PC-9 (cell line): ENCODE results near the gene ADGRD1. TPM values are rescaled to one million over a fixed set of nuclear protein-coding genes. Genes with fewer than 3 reads are reported as not detected.

ENCODE experiments used
- BruUV-seq: library from RNA; stranded (reverse); fragments of 400-500 nt; replicated peaks from 2 replicates; lab custom pipeline; 2021; lab: Mats Ljungman, UMichigan
- CTCF ChIA-PET: fragments of 300-600 bp; sonication (Branson Sonifier 250); formaldehyde crosslinking; loops from one replicate; lab custom pipeline; 2022; ENCODE audit warnings: antibody characterized with exemption; lab: Charles Lee
- POLR2A ChIA-PET: fragments of 300-600 bp; sonication (Branson Sonifier 250); formaldehyde crosslinking; loops from one replicate; lab custom pipeline; 2022; ENCODE audit warnings: antibody characterized with exemption; ENCODE audit not compliant: unreplicated experiment; lab: Charles Lee
- DNase-seq, 2 experiments: peaks; one replicate each; pipeline versions ENCODE4 v3.0.0 to v3.0.0-alpha.2; 2015 to 2022; ENCODE audit warnings: mixed read lengths in 1 of 2
- H2AFZ ChIP-seq: fragments of 200-600 bp; sonication (generic); 2 replicates; pipeline ENCODE4 v1.8.1; 2017; ENCODE audit warnings: antibody characterized with exemption
- H3F3A ChIP-seq: fragments of 200-600 bp; sonication (generic); 2 replicates; pipeline ENCODE4 v1.8.1; 2017; ENCODE audit warnings: antibody characterized with exemption, mild to moderate bottlenecking, low read depth; ENCODE audit not compliant: insufficient read depth
- H3K27ac ChIP-seq: fragments of 200-600 bp; sonication (generic); 2 replicates; pipeline ENCODE4 v1.6.1; 2016; ENCODE audit warnings: mixed run types
- H3K27me3 ChIP-seq: fragments of 200-600 bp; sonication (generic); 2 replicates; pipeline ENCODE4 v1.6.1; 2016; ENCODE audit warnings: low read depth, mixed run types; ENCODE audit not compliant: insufficient read depth
- H3K36me3 ChIP-seq: fragments of 200-600 bp; sonication (generic); 2 replicates; pipeline ENCODE4 v1.6.1; 2016; ENCODE audit warnings: low read depth, mixed run types
- H3K4me1 ChIP-seq: fragments of 200-600 bp; sonication (generic); replicated peaks from 2 replicates; pipeline ENCODE4 v1.6.1; 2016; ENCODE audit warnings: mixed run types; ENCODE audit not compliant: insufficient read depth
- H3K4me2 ChIP-seq: fragments of 200-600 bp; sonication (generic); 2 replicates; pipeline ENCODE4 v1.6.1; 2017; ENCODE audit warnings: mixed run types
- H3K4me3 ChIP-seq: fragments of 200-600 bp; sonication (generic); 2 replicates; pipeline ENCODE4 v1.6.1; 2016; ENCODE audit warnings: mixed run types
- H3K79me2 ChIP-seq: fragments of 200-600 bp; sonication (generic); 2 replicates; pipeline ENCODE4 v1.6.1; 2017; ENCODE audit warnings: low read depth, mixed run types
- H3K9me2 ChIP-seq: fragments of 200-600 bp; sonication (generic); 2 replicates; pipeline ENCODE4 v1.8.1; 2017; ENCODE audit warnings: mild to moderate bottlenecking; ENCODE audit not compliant: insufficient read depth
- H3K9me3 ChIP-seq: fragments of 200-600 bp; sonication (generic); 2 replicates; pipeline ENCODE4 v1.8.1; 2016; ENCODE audit warnings: low read depth; ENCODE audit not compliant: insufficient read depth
- H4K20me1 ChIP-seq: fragments of 200-600 bp; sonication (generic); 2 replicates; pipeline ENCODE4 v1.8.1; 2017; ENCODE audit not compliant: insufficient read depth
- EZH2 ChIP-seq: fragments of 200-600 bp; sonication (generic); IDR thresholded peaks from 2 replicates; pipeline ENCODE4 v1.8.0; 2017; ENCODE audit warnings: antibody characterized with exemption, low read depth
- intact Hi-C: fragments of 100-400 bp; cut with micrococcal nuclease; formaldehyde crosslinking; loops from one replicate; pipeline ENCODE4 v1.10.0; 2022; ENCODE audit not compliant: unreplicated experiment
- total RNA-seq: library from RNA; stranded (reverse); gene quantifications from 2 replicates; pipeline ENCODE4 v1.2.3, GENCODE V29; 2021
- TF ChIP-seq, protein P1 (sequence below): fragments of 200-600 bp; sonication (generic); conservative IDR thresholded peaks from 2 replicates; pipeline ENCODE4 v1.6.1; 2017; ENCODE audit warnings: mixed run types, antibody characterized with exemption, mild to moderate bottlenecking, moderate library complexity

The ADGRD1 gene
- total RNA-seq, 1 experiment from 2014 or later = not detected

DNA sequence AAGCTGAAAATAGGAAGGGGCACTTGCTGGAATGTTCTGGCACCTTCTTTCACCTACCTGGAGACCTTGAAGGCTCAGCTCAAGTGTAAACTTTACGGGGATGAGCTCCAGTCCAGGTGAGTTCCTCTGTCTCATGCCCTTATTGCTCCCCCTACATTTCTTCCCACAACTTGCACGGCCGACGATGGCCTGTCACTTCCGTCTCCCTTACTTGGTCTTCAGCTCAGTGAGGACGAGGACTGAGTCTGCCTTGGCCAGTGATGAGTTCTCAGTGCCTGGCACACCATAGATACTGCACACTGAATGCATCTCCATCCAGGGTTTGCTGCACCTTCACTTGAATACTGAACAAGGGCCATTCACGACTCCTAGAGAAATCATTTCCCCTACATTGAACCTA lies 21.4 kb downstream of the ADGRD1 start:
- intact Hi-C loops = no loop called here
- ChIA-PET CTCF (no interaction called here), POLR2A (no interaction called here)
- Histone ChIP-seq H3K4me1 (no peaks in the 10 kb centered on the region), H2AFZ (no peak overlapping the region), H3K4me2 (no peak overlapping the region), H3F3A (no peaks in the 10 kb centered on the region), H3K4me3 (no peak overlapping the region), H3K79me2 (no peaks in the 10 kb centered on the region), H3K27ac (no peak overlapping the region), H3K36me3 (no peaks in the 10 kb centered on the region), H3K9me3 (no peaks in the 10 kb centered on the region), H3K9me2 (no peaks in the 10 kb centered on the region), H3K27me3 (peaks cover 95% of the 10 kb centered on the region), H4K20me1 (no peaks in the 10 kb centered on the region)
- TF ChIP-seq, protein P1, sequence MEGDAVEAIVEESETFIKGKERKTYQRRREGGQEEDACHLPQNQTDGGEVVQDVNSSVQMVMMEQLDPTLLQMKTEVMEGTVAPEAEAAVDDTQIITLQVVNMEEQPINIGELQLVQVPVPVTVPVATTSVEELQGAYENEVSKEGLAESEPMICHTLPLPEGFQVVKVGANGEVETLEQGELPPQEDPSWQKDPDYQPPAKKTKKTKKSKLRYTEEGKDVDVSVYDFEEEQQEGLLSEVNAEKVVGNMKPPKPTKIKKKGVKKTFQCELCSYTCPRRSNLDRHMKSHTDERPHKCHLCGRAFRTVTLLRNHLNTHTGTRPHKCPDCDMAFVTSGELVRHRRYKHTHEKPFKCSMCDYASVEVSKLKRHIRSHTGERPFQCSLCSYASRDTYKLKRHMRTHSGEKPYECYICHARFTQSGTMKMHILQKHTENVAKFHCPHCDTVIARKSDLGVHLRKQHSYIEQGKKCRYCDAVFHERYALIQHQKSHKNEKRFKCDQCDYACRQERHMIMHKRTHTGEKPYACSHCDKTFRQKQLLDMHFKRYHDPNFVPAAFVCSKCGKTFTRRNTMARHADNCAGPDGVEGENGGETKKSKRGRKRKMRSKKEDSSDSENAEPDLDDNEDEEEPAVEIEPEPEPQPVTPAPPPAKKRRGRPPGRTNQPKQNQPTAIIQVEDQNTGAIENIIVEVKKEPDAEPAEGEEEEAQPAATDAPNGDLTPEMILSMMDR = no peak
- TF ChIP-seq EZH2 = no peak
- no peak for DNase-seq
- BruUV-seq = no TSS peak

DNA sequence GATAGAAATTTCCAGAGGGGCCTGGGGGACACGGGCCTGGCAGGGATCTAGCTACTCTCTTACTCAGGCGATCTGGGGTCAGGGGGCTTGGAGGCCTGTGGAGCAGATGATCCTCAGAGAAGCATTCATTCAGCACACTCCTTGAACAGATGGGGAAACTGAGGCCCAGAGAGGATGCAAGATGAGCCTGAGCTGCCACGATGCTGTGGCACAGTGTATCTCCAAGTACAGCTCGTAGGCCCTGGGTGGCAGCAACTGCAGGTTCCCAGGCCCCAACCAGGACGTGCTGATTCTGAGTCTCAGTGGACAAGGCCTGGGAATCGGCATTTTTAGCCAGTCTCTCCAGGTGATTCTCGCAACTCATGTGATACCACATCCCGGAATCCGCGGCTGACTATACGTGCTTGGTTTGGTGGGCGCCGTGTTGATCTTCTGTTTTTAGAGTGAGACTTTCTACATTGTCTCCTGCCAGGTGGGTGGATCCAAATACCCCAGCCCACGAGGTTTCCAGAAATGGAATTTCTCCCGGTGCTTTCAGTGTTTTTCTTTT lies 22.5 kb downstream of the ADGRD1 start:
- Histone ChIP-seq H3F3A (no peaks in the 10 kb centered on the region), H3K4me2 (no peak overlapping the region), H3K79me2 (no peaks in the 10 kb centered on the region), H2AFZ (no peak overlapping the region), H3K9me2 (no peaks in the 10 kb centered on the region), H3K27me3 (peaks cover 94% of the 10 kb centered on the region), H3K36me3 (no peaks in the 10 kb centered on the region), H4K20me1 (no peaks in the 10 kb centered on the region), H3K4me3 (no peak overlapping the region), H3K4me1 (no peaks in the 10 kb centered on the region), H3K27ac (no peak overlapping the region), H3K9me3 (no peaks in the 10 kb centered on the region)
- intact Hi-C loops = no loop called here
- no peak for TF ChIP-seq EZH2
- TF ChIP-seq, protein P1 = no peak
- no TSS peak for BruUV-seq
- ChIA-PET CTCF (no interaction called here), POLR2A (no interaction called here)
- no peak for DNase-seq

DNA sequence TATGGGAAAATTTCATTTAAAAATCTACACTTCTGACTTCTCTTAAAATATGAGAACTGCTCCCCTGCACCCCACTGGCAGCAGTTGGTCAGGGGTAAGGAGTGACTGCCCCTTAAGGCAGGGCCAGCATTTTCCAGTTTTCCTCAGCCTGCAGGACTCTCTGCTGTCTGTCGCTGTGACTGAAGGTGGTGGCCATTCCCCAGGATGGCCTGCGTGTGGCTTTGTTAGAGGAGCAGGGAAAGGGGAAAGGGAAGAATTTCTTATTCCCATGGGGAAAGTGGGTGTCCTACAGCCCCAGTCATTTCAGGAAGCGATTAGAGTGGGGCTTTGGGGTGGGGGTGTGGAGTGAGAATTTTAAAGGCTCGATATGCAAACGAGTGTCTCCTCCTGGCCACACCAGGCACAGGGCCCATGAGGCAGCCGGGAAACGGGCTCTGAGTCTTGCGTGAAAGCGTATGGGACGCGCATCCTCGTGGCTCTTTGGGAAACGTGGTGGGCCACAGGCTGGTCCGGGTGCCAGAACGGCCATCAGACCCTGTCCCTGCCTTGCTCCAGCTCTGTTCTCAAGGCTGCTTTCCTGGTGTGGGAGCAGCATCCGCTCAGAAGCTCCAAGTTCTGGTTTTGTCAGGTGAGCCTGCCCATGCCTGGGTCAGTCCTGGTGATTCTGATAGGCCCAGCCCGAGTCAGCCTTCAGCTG lies 23.5 kb downstream of the ADGRD1 start:
- Histone ChIP-seq H2AFZ (no peak overlapping the region), H3K4me1 (no peaks in the 10 kb centered on the region), H3K4me3 (no peak overlapping the region), H3K9me2 (no peaks in the 10 kb centered on the region), H3K9me3 (no peaks in the 10 kb centered on the region), H4K20me1 (no peaks in the 10 kb centered on the region), H3F3A (no peaks in the 10 kb centered on the region), H3K36me3 (no peaks in the 10 kb centered on the region), H3K4me2 (no peak overlapping the region), H3K27me3 (peaks cover 94% of the 10 kb centered on the region), H3K27ac (no peak overlapping the region), H3K79me2 (no peaks in the 10 kb centered on the region)
- no TSS peak for BruUV-seq
- no peak for DNase-seq
- ChIA-PET CTCF (no interaction called here), POLR2A (no interaction called here)
- TF ChIP-seq, protein P1 = no peak
- no peak for TF ChIP-seq EZH2
- intact Hi-C loops = no loop called here
